SH-SY5Y (cell line): ENCODE results near the gene SYK.

Experiments used
- GATA2 ChIP-seq: IDR thresholded peaks from 2 replicates; pipeline ENCODE4 v1.6.1; 2011; ENCODE audit warnings: mild to moderate bottlenecking, low read depth, low read length
- GATA3 ChIP-seq: IDR thresholded peaks from 2 replicates; pipeline ENCODE4 v1.6.1; 2011; ENCODE audit warnings: low read depth, mild to moderate bottlenecking, low read length, moderate library complexity

GRCh38 chr9:90838098-90838497 lies 36.5 kb downstream of the SYK start:
- no peak for TF ChIP-seq GATA2
- no peak for TF ChIP-seq GATA3
